Body of pancreas (tissue), 4 donors: Measurements from ENCODE around the gene DNAJB14.

Experiments used
- CTCF ChIP-seq, 7 experiments: fragments of 450-650 bp in 4 of 7; fragments of 200-600 bp in 3 of 7; sonication (generic) in 3 of 7; IDR thresholded peaks; one replicate each; pipeline ENCODE4 v1.5.1; 2016 to 2019; ENCODE audit warnings: antibody characterized with exemption in 7 of 7
- POLR2A ChIP-seq, 3 donors: fragments of 450-650 bp; IDR thresholded peaks; one replicate each; pipeline ENCODE4 v1.6.1; 2016; ENCODE audit warnings: antibody characterized with exemption in 3 of 3, mild to moderate bottlenecking in 2 of 3

- TF ChIP-seq CTCF (IDR thresholded peaks at IDR 0.05): no peak
- TF ChIP-seq POLR2A (IDR thresholded peaks at IDR 0.05): no peak
These were observed 53.4 kb downstream of the DNAJB14 start for GRCh38 chr4:99893029-99893428.
